GM19328 (cell line): Measurements from ENCODE around the gene ZNF335.

Experiments
- ATAC-seq: cut with Tn5 transposase; IDR thresholded peaks from one replicate; pipeline ENCODE4 v1.9.1; 2021; ENCODE audit warnings: mild to moderate bottlenecking, moderate library complexity; ENCODE audit not compliant: unreplicated experiment

ZNF335 gene

GRCh38 chr20:45953672-45954071, 18.3 kb downstream of the ZNF335 start:
- no peak for ATAC-seq

GRCh38 chr20:45952861-45953260, 19.1 kb downstream of the ZNF335 start:
- ATAC-seq, result no peak

GRCh38 chr20:45951925-45952834, 19.8 kb downstream of the ZNF335 start:
- no peak for ATAC-seq

DNA sequence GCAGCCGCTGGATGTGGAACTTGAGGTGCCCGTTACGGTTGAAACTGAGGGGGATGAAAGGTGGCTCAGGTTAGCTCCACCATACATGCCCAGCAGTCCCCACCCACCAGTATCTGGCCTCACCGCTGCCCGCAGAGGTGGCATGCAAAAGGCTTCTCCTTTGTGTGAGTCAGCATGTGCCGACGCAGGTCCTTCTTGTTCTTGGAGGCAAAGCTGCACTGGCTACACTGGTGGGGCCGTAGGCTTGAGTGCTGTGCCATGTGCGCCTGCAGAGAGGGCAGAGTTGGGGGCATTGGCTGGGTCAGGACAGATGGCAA, 21.7 kb downstream of the ZNF335 start:
- no peak for ATAC-seq

DNA sequence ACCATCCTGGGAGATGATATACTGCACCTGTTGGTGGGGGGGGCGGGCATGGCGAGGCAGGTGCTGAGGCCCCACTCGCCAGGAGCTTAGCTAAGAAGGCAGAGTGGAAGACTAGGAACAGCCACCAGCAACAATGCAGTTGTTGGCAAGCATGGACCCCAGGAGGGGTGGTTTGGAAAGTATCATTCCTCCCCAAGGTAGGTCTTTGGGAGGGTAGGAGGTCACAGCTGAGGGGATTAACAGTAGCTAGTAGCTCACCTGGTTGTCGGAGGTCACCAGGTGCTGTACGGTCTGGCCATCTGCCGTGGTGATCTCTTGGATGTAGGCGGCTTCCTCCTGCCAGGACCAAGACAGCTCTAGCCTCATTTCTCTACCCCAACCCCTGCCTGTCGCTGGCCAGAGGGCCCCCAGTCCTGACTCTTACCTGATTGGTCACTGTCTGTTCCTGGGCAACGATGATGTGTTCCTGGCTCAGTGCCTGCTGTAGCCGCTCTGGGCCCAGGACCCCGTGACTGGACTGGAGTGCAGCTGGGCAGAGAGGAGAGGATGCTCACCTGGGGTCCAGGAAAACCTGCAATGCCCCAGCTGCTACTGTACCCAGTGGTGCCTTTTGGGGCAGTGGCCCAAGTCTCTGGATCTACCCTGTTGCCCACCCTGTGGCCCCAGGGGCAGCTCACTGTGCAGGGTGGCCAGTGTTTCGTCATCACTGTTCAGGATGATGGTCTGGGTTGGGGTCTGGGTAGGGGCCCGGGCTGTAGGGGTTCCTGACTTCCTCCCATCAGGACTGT, 22.3 kb downstream of the ZNF335 start:
- ATAC-seq, result no peak

DNA sequence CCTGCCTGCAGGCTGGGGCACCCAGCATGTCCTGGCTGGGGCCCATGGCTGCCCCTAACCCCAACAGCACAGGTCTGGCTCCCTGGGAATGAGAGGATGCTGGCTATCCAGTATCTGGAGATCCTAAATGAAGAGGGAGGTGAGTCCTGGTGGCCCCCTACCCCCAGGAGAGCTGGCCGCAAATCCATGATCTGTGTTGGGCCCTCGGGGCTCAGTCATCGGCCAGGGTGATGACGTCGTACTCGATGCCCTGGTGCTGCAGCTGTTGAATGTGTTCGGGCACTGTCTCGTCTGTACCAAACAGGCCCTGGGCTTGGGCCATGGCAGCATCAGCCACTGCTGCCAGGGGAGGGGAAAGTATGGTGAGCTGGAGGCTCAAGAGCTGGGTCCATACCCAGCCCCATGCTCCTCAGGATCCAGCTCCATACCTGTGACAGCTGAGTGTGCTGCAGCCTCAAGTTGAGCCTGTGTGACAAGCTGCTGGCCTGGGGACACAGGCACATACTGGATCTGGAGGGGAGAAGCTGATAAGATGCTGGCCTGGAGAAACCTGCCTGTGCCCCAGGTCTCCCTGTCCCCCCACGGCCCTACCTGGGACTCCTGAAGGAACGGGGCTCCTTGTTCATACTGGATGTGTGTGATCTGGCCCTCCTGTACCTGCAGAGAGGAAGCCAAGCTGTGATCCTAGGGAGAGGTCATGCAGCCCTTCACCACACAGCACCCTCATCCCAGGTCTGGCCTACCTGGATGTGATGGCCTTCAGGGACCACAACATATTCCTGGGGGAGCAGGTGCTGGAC, 23.1 kb downstream of the ZNF335 start:
- no peak for ATAC-seq

DNA sequence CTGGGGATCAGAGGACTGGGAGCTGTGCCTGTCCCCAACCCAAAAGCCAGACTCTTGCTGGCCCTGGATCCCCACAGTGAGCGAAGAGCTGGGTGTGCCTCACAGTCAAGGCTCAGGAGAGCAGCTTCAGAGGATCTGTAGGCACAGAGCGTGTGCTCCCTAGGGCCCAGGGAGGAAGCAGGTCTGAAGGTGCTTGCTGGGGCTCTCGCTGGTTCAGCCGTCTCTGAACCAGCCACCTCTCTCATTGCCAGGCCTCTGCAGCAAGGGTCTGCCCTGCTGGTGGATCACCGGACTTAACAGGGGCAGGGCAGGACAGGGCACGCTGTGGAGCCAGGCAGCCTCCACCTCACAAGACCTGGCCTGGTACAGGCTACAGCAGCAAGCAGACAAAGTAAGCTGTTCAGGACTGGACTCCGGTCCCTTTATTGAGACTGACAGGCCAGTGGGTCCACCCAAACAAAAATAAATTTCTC, 23.7 kb downstream of the ZNF335 start:
- no peak for ATAC-seq

DNA sequence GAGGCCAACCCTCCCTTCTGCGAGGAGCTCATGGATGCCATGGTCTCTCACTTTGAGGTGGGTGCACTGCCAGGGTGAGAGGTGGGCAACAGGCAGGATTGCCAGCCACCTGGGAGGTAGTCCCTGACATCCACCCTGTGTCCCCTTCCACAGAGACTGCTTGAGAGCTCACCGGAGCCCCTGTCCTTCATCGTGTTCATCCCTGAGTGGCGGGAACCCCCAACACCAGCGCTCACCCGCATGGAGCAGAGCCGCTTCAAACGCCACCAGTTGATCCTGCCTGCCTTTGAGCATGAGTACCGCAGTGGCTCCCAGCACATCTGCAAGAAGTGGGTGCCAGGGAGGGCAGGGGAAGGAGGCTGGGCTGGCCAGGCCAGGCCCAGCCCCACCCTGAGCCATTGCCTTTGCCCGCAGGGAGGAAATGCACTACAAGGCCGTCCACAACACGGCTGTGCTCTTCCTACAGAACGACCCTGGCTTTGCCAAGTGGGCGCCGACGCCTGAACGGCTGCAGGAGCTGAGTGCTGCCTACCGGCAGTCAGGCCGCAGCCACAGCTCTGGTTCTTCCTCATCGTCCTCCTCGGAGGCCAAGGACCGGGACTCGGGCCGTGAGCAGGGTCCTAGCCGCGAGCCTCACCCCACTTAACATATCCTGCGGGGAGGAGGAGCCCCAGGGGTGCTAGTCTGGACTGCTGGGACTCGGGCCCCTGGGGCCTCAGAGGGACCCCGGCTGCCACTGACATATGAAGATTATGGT, 24.7 kb downstream of the ZNF335 start:
- no peak for ATAC-seq

- ATAC-seq, result no peak
Observed at GRCh38 chr20:45946149-45946970, 25.6 kb downstream of the ZNF335 start.

- no peak for ATAC-seq
Observed at GRCh38 chr20:45945678-45946148, 26.3 kb downstream of the ZNF335 start.

DNA sequence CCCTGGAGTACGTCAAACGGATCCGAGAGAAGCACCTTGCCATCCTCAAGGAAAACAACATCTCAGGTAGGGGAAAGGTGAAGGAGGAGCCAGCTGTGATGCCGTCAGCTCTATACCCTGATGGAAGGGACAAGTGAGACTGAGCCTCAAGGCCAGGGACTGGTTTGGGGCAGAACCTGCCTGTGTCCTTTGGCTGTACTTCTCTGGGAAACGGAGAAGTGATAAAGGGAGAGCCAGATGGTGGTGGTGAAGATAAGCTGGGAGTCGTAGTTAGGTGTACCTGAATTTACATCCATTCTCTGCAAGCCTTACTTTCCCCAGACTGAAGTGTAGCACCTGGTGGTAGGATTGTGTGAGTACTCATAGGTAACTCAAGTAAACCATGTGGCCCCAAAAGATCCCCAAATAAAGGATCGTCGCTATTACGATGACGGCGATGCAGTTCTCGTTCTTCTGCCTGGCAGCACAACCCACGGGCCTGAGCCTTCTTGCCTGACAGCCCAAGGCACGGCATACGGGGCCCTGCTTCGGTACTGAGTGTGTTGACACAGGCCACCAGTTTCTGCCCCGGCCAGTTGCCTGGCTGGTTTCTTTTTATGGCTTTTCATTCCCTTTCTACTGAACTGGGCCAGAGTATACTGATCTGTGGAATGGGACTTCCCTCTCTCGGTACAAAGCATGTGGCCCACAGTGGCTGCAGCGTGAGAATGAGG, 26.9 kb downstream of the ZNF335 start:
- ATAC-seq, result no peak

- no peak for ATAC-seq
Observed at GRCh38 chr20:45944151-45944964, 27.6 kb downstream of the ZNF335 start.

- ATAC-seq, result no peak
Observed at GRCh38 chr20:45943613-45944012, 28.4 kb downstream of the ZNF335 start.

- ATAC-seq, result no peak
Observed at GRCh38 chr20:45940469-45940868, 31.5 kb downstream of the ZNF335 start.

GRCh38 chr20:45940053-45940452, 31.9 kb downstream of the ZNF335 start:
- no peak for ATAC-seq

DNA sequence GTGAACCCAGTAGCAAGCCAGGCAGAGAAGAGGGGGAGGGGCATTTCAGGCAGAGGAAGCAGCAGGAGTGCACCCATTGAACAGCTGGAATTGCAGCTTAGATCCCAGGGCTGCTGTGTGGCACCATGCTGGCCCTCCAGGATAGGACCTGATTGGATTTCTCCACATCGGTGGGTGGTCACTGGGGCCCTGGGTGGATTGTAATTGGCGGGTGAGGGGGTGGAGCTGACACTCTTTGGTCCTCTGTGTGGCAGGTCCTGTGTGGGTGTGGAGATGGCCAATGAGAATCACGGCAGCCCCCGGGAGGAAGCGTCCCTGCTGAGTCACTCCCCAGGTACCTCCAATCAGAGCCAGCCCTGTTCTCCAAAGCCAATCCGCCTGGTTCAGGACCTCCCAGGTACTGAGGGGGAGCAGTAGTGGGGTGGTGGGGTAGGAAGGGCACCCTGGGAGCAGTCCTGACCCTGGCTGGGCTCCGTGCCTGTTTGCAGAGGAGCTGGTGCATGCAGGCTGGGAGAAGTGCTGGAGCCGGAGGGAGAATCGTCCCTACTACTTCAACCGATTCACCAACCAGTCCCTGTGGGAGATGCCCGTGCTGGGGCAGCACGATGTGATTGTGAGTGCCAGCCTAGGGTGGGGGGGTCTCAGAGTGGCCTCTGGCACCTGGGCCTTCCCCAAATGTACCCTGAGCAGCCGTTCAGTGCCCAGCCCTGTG, 33.1 kb downstream of the ZNF335 start:
- no peak for ATAC-seq

DNA sequence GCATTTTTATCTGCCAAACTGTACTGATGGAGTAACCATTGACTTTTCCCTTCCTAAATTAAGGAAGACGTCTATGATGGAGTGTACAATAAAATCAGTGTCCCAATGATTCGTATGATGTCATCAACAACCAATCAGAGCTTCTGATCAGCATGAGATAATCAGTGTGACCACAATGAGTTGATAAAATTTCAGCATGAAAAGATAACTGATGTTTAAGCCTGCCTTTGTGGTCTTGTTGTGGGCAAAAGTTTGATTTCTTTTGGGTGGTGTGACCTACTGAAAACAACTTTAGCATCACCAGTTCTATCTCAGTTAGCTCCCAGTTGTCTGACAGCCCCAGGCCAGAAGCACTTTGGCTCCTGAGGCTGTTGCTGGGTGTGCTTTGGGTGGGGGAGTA, 34.2 kb downstream of the ZNF335 start:
- no peak for ATAC-seq
